HCT116 (cell line): ENCODE results near the gene DCLRE1C. TPM values are rescaled to one million over a fixed set of nuclear protein-coding genes. Genes with fewer than 3 reads are reported as not detected.

Experiments used
- ATAC-seq: fragments of 200-7000 bp; cut with Tn5 transposase; 2 replicates; pipeline ENCODE4 v1.9.1; 2020; ENCODE audit warnings: mild to moderate bottlenecking, moderate library complexity
- BruUV-seq: library from RNA; stranded (reverse); fragments of 400-500 nt; replicated peaks from 2 replicates; lab custom pipeline; 2021; lab: Mats Ljungman, UMichigan
- CTCF ChIA-PET: fragments of 300-600 bp; sonication (Branson Sonifier 250); formaldehyde crosslinking; loops from one replicate; lab custom pipeline; 2021; ENCODE audit warnings: antibody characterized with exemption; lab: Charles Lee
- POLR2A ChIA-PET: fragments of 300-600, 350-600 bp; sonication (Branson Sonifier 250); formaldehyde crosslinking; loops from one replicate; lab custom pipeline; 2021; ENCODE audit warnings: antibody characterized with exemption; lab: Charles Lee
- RAD21 ChIA-PET, 2 experiments: fragments of 300-600 bp; sonication (Branson Sonifier 250); formaldehyde crosslinking; loops; one replicate each; lab custom pipeline; 2023; ENCODE audit warnings: low total read pairs in 2 of 2; ENCODE audit not compliant: uncharacterized antibody in 2 of 2, unreplicated experiment in 2 of 2, low non-redundant PET in 1 of 2; lab: Charles Lee
- DNase-seq: peaks from one replicate; pipeline ENCODE4 v3.0.0-alpha.2; 2010; ENCODE audit warnings: low read depth, low spot score
- H2AFZ ChIP-seq: fragments of 200-600 bp; shearing (Covaris generic), sonication (generic); 2 replicates; pipeline ENCODE4 v1.6.1; 2017; ENCODE audit warnings: low read depth, mixed run types, mixed read lengths, antibody characterized with exemption, low read length; ENCODE audit not compliant: poor library complexity, severe bottlenecking
- H3K27ac ChIP-seq: 2 replicates; pipeline ENCODE4 v1.5.1; 2012; ENCODE audit warnings: low read depth, low read length
- H3K27me3 ChIP-seq: fragments of 200-600 bp; sonication (generic); 2 replicates; pipeline ENCODE4 v1.6.1; 2016; ENCODE audit warnings: mixed run types, low read length, mixed read lengths; ENCODE audit not compliant: insufficient read depth
- H3K36me3 ChIP-seq, 2 experiments: fragments of 200-500 bp in 1 of 2; fragments of 200-600 bp in 1 of 2; sonication (Bioruptor generic) in 1 of 2; sonication (generic) in 1 of 2; 2 replicates each; pipeline versions ENCODE4 v1.5.1 to v1.6.1; 2014 to 2016; ENCODE audit warnings: low read length in 2 of 2, inconsistent platforms in 1 of 2, mixed read lengths in 1 of 2, mixed run types in 1 of 2; ENCODE audit not compliant: insufficient read depth in 2 of 2, control insufficient read depth in 1 of 2
- H3K4me1 ChIP-seq, 2 experiments: fragments of 200-600 bp in 1 of 2; sonication (generic) in 1 of 2; 2 replicates each; pipeline versions ENCODE4 v1.5.1 to v1.6.1; 2012 to 2017; ENCODE audit warnings: low read length in 2 of 2, inconsistent platforms in 1 of 2, mild to moderate bottlenecking in 1 of 2, mixed read lengths in 1 of 2, mixed run types in 1 of 2, moderate library complexity in 1 of 2; ENCODE audit not compliant: insufficient read depth in 2 of 2, control insufficient read depth in 1 of 2
- H3K4me2 ChIP-seq: fragments of 200-600 bp; sonication (generic); 2 replicates; pipeline ENCODE4 v1.6.1; 2017; ENCODE audit warnings: mixed run types, low read length, mixed read lengths
- H3K4me3 ChIP-seq, 2 experiments: fragments of 200-600 bp in 1 of 2; sonication (generic) in 1 of 2; replicated peaks in 1 of 2; 2 replicates each; pipeline ENCODE4 v1.5.1; 2011 to 2016; ENCODE audit warnings: low read length in 2 of 2, control low read depth in 1 of 2, low read depth in 1 of 2, mild to moderate bottlenecking in 1 of 2, mixed read lengths in 1 of 2, mixed run types in 1 of 2
- H3K79me2 ChIP-seq: fragments of 200-600 bp; sonication (generic); 2 replicates; pipeline ENCODE4 v1.6.1; 2017; ENCODE audit warnings: mild to moderate bottlenecking, mixed run types, low read length, moderate library complexity, mixed read lengths; ENCODE audit not compliant: insufficient read depth
- H3K9ac ChIP-seq: fragments of 200-600 bp; sonication (generic); 2 replicates; pipeline ENCODE4 v1.6.1; 2016; ENCODE audit warnings: low read length, mixed read lengths
- H3K9me2 ChIP-seq: fragments of 200-600 bp; sonication (generic), shearing (Covaris generic); 2 replicates; pipeline ENCODE4 v1.6.1; 2017; ENCODE audit warnings: mixed run types, mild to moderate bottlenecking, moderate library complexity; ENCODE audit not compliant: insufficient read depth
- H3K9me3 ChIP-seq, 2 experiments: fragments of 200-500 bp in 1 of 2; fragments of 200-600 bp in 1 of 2; sonication (Bioruptor generic) in 1 of 2; sonication (generic) in 1 of 2; 2 replicates each; pipeline ENCODE4 v1.6.1; 2014 to 2017; ENCODE audit warnings: low read length in 2 of 2, mixed read lengths in 2 of 2, inconsistent platforms in 1 of 2, low read depth in 1 of 2, mild to moderate bottlenecking in 1 of 2, mixed run types in 1 of 2, moderate library complexity in 1 of 2; ENCODE audit not compliant: control insufficient read depth in 1 of 2, insufficient read depth in 1 of 2
- H4K20me1 ChIP-seq: fragments of 200-600 bp; sonication (generic), shearing (Covaris generic); 2 replicates; pipeline ENCODE4 v1.6.1; 2017; ENCODE audit warnings: mixed run types, mild to moderate bottlenecking, moderate library complexity; ENCODE audit not compliant: insufficient read depth
- ELF1 ChIP-seq: IDR thresholded peaks from 2 replicates; pipeline ENCODE4 v1.6.1; 2012; ENCODE audit warnings: low read depth, borderline replicate concordance
- EZH2 ChIP-seq: fragments of 200-600 bp; sonication (generic); IDR thresholded peaks from 2 replicates; pipeline ENCODE4 v1.6.1; 2017; ENCODE audit warnings: antibody characterized with exemption, mixed run types
- FOSL1 ChIP-seq: IDR thresholded peaks from 2 replicates; pipeline ENCODE4 v1.6.1; 2012; ENCODE audit warnings: low read depth
- JUND ChIP-seq: IDR thresholded peaks from 2 replicates; pipeline ENCODE4 v1.6.1; 2012
- POLR2AphosphoS5 ChIP-seq: IDR thresholded peaks from 2 replicates; pipeline ENCODE4 v1.6.1; 2011; ENCODE audit warnings: mild to moderate bottlenecking, low read depth, low read length, moderate library complexity
- RAD21 ChIP-seq: IDR thresholded peaks from 2 replicates; pipeline ENCODE4 v1.6.1; 2012; ENCODE audit warnings: low read depth, mild to moderate bottlenecking
- REST ChIP-seq: IDR thresholded peaks from 2 replicates; pipeline ENCODE4 v1.6.1; 2012; ENCODE audit warnings: low read depth
- ZBTB33 ChIP-seq: IDR thresholded peaks from 2 replicates; pipeline ENCODE4 v1.6.1; 2011; ENCODE audit warnings: mild to moderate bottlenecking, low read length, moderate library complexity; ENCODE audit not compliant: insufficient replicate concordance; ENCODE audit errors: extremely low read depth
- ZFX ChIP-seq: fragments of 450-650 bp; IDR thresholded peaks from 2 replicates; pipeline ENCODE4 v1.6.1; 2017
- intact Hi-C: fragments of 100-400 bp; cut with micrococcal nuclease; formaldehyde crosslinking; loops from 2 replicates; pipeline ENCODE4 v1.10.0; 2022
- total RNA-seq: library from RNA; stranded (reverse); gene quantifications from one replicate; pipeline ENCODE4 v1.2.1, GENCODE V29; 2021; ENCODE audit not compliant: unreplicated experiment
- TF ChIP-seq, protein P1 (sequence below): IDR thresholded peaks from 2 replicates; pipeline ENCODE4 v1.6.1; 2012
- TF ChIP-seq, protein P2 (sequence below), 3 experiments: fragments of 200-600 bp in 1 of 3; sonication (generic) in 1 of 3; IDR thresholded peaks in 2 of 3; conservative IDR thresholded peaks in 1 of 3; 2 replicates each; pipeline ENCODE4 v1.5.1; 2012 to 2017; ENCODE audit warnings: low read depth in 2 of 3, low read length in 2 of 3, antibody characterized with exemption in 1 of 3, borderline replicate concordance in 1 of 3, control low read depth in 1 of 3, mild to moderate bottlenecking in 1 of 3, mixed read lengths in 1 of 3, mixed run types in 1 of 3, moderate library complexity in 1 of 3; ENCODE audit not compliant: insufficient read depth in 1 of 3

The DCLRE1C gene
- total RNA-seq, 1 experiment from 2014 or later: 14.5 TPM

GRCh38 chr10:14876764-14877163, 77.1 kb downstream of the DCLRE1C start (continued):
- no peak for TF ChIP-seq EZH2

DNA sequence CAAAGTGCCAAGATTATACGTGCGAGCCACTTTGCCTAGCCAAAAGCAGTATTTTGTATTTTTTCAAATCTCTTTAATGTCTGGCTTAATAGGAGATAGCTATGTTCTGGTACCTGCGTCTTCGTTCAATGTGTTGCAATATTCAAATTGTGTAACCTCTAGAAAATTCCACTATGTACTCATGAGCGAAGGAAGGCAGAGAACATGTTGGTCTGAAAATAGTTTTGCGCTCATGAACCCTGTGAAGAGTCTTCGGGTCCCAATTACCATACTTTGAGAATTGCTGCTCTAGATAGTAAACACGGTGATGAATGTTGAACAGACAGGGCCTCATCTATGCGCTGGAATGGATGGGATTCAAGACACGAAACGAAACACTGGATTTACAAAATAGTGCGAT, 78.0 kb downstream of the DCLRE1C start:
- Histone ChIP-seq H3K27me3 (no peaks in the 10 kb centered on the region), H3K4me3 (no peak overlapping the region), H3K4me2 (no peak overlapping the region), H3K9ac (no peak overlapping the region), H3K9me2 (no peaks in the 10 kb centered on the region), H3K27ac (no peak overlapping the region), H2AFZ (no peak overlapping the region), H3K36me3 (peaks cover 0 to 4% of the 10 kb centered on the region in 2 experiments; a peak in 1 of 4 replicates), H3K4me1 (peaks cover 9 to 24% of the 10 kb centered on the region in 2 experiments), H3K79me2 (peaks cover 42% of the 10 kb centered on the region), H3K9me3 (no peaks in the 10 kb centered on the region), H4K20me1 (no peaks in the 10 kb centered on the region)
- intact Hi-C loops: loop anchor here (5.0 kb wide), 2 partner anchors 39 to 231 kb away; partner anchors contain the start of genes CDNF, HSPA14 and MSANTD7
- POLR2A ChIA-PET: no interaction called here
- TF ChIP-seq POLR2AphosphoS5 (no peak), RAD21 (no peak), ZBTB33 (no peak), REST (no peak), ZFX (no peak), ELF1 (no peak), JUND (no peak), FOSL1 (no peak)
- TF ChIP-seq, protein P1, sequence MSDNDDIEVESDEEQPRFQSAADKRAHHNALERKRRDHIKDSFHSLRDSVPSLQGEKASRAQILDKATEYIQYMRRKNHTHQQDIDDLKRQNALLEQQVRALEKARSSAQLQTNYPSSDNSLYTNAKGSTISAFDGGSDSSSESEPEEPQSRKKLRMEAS: no peak
- TF ChIP-seq, protein P2, sequence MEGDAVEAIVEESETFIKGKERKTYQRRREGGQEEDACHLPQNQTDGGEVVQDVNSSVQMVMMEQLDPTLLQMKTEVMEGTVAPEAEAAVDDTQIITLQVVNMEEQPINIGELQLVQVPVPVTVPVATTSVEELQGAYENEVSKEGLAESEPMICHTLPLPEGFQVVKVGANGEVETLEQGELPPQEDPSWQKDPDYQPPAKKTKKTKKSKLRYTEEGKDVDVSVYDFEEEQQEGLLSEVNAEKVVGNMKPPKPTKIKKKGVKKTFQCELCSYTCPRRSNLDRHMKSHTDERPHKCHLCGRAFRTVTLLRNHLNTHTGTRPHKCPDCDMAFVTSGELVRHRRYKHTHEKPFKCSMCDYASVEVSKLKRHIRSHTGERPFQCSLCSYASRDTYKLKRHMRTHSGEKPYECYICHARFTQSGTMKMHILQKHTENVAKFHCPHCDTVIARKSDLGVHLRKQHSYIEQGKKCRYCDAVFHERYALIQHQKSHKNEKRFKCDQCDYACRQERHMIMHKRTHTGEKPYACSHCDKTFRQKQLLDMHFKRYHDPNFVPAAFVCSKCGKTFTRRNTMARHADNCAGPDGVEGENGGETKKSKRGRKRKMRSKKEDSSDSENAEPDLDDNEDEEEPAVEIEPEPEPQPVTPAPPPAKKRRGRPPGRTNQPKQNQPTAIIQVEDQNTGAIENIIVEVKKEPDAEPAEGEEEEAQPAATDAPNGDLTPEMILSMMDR (IDR thresholded peaks at IDR 0.05 in 2 of 3, conservative IDR thresholded peaks at IDR 0.05 in 1 of 3; ENCODE audit: borderline replicate concordance in 1 of 3, insufficient read depth in 1 of 3, low read depth in 2 of 3, low read length in 2 of 3): no peak
- ATAC-seq: no peak
- DNase-seq: no peak
- CTCF ChIA-PET: no interaction called here
- RAD21 ChIA-PET: no interaction called here
- BruUV-seq: no TSS peak
